ENCODE measurements around the gene GARIN5A.

DNA sequence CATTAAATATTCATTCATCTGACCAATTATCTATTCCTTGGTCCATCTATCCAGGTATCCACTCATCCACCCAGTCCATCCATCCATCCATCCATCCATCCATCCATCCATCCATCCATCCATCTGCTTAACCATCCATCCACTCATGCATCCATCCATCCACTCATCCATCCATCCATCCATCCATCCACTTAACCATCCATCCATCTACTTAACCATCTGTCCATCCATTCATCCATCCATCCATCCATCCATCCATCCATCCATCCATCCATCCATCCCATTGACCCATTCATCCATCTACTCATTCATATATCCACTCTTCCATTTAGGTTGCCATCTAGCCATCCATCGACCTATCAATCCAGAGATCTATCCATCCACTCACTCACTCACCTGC is 32.6 kb downstream of the GARIN5A start:
- TF ChIP-seq, protein P1, sequence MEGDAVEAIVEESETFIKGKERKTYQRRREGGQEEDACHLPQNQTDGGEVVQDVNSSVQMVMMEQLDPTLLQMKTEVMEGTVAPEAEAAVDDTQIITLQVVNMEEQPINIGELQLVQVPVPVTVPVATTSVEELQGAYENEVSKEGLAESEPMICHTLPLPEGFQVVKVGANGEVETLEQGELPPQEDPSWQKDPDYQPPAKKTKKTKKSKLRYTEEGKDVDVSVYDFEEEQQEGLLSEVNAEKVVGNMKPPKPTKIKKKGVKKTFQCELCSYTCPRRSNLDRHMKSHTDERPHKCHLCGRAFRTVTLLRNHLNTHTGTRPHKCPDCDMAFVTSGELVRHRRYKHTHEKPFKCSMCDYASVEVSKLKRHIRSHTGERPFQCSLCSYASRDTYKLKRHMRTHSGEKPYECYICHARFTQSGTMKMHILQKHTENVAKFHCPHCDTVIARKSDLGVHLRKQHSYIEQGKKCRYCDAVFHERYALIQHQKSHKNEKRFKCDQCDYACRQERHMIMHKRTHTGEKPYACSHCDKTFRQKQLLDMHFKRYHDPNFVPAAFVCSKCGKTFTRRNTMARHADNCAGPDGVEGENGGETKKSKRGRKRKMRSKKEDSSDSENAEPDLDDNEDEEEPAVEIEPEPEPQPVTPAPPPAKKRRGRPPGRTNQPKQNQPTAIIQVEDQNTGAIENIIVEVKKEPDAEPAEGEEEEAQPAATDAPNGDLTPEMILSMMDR (conservative IDR thresholded peaks at IDR 0.05), result no peak
- TF ChIP-seq EZH2 (IDR thresholded peaks at IDR 0.05; ENCODE audit: low read depth), result no peak

Data from PC-9 (cell line).